Testis (tissue), 3 donors: ENCODE results near the gene RASSF8. TPM values are rescaled to one million over a fixed set of nuclear protein-coding genes. Genes with fewer than 3 reads are reported as not detected.

ENCODE experiments used
- DNase-seq: peaks from one replicate; pipeline ENCODE4 v3.0.0-alpha.2; 2019
- H3K27ac ChIP-seq, 2 donors: fragments of 200-600 bp; sonication (generic); one replicate each; pipeline ENCODE4 v1.5.1; 2019
- H3K27me3 ChIP-seq: fragments of 200-600 bp; sonication (generic); one replicate; pipeline ENCODE4 v1.5.1; 2019
- H3K36me3 ChIP-seq: fragments of 200-600 bp; sonication (generic); one replicate; pipeline ENCODE4 v1.5.1; 2017; ENCODE audit warnings: low read depth; ENCODE audit errors: missing control alignments
- H3K4me1 ChIP-seq: fragments of 200-600 bp; sonication (generic); one replicate; pipeline ENCODE4 v1.5.1; 2019
- H3K4me3 ChIP-seq, 2 donors: fragments of 200-600 bp; sonication (generic); one replicate each; pipeline ENCODE4 v1.5.1; 2017 to 2019
- H3K9me3 ChIP-seq: fragments of 200-600 bp; sonication (generic); one replicate; pipeline ENCODE4 v1.5.1; 2017
- CTCF ChIP-seq, 3 experiments: fragments of 450-650 bp in 2 of 3; fragments of 200-600 bp in 1 of 3; sonication (generic) in 1 of 3; IDR thresholded peaks; one replicate each; pipeline ENCODE4 v1.5.1; 2016 to 2019; ENCODE audit warnings: antibody characterized with exemption in 3 of 3, mild to moderate bottlenecking in 2 of 3, moderate library complexity in 1 of 3
- POLR2A ChIP-seq: fragments of 450-650 bp; IDR thresholded peaks from one replicate; pipeline ENCODE4 v1.6.1; 2017; ENCODE audit warnings: antibody characterized with exemption, mild to moderate bottlenecking, moderate library complexity
- WGBS, 2 donors: methylation state at CpG; one replicate each; pipeline ENCODE4 v1.1.5; 2018; 5-methylcytosine and 5-hydroxymethylcytosine counted together
- intact Hi-C: fragments of 100-400 bp; cut with DNase I; formaldehyde crosslinking; loops from one replicate; pipeline ENCODE4 v1.15.1; 2023; ENCODE audit warnings: low total_unique reads
- polyA plus RNA-seq: library from polyadenylated mRNA; stranded (reverse); fragments of 350-450 nt; fragmentation: Illumina TruSeq; extraction: RNeasy Lipid Tissue Mini Kit (QIAGEN cat#74804); gene quantifications from one replicate; pipeline ENCODE4 v1.2.3, GENCODE V29; 2014; ENCODE audit warnings: low read depth, low replicate concordance; ENCODE audit not compliant: insufficient read depth
- total RNA-seq, 2 donors: library from RNA; depleted of rRNA; stranded (reverse); fragments of >200 nt; gene quantifications; one replicate each; pipeline ENCODE4 v1.2.3, GENCODE V29; 2016

Gene RASSF8
- total and polyA plus RNA-seq, 3 donors from 2014 or later: 71.7 to 93.5 (median 90.0) TPM

- Histone ChIP-seq H3K27me3 (no peaks in the 10 kb centered on the region), H3K4me3 (no peak overlapping the region), H3K27ac (peak overlapping the region; percentile 14 to 93), H3K9me3 (no peaks in the 10 kb centered on the region), H3K36me3 (no peaks in the 10 kb centered on the region), H3K4me1 (peaks cover 17% of the 10 kb centered on the region)
- WGBS, 2 donors: 40 to 44% methylated on average over 4 of the region's 4 CpGs
- TF ChIP-seq POLR2A: no peak
- TF ChIP-seq CTCF (IDR thresholded peaks at IDR 0.05): no peak
- intact Hi-C loops: no loop called here
- no peak for DNase-seq
Observed at GRCh38 chr12:26120561-26121274, 162.2 kb downstream of the RASSF8 start.

GRCh38 chr12:26121323-26122060 is 163.0 kb downstream of the RASSF8 start:
- Histone ChIP-seq H3K36me3 (no peaks in the 10 kb centered on the region), H3K4me1 (peaks cover 15% of the 10 kb centered on the region), H3K9me3 (no peaks in the 10 kb centered on the region), H3K27ac (peak overlapping the region; percentile 74 to 93), H3K27me3 (no peaks in the 10 kb centered on the region), H3K4me3 (peak overlapping the region; percentile 73 to 82)
- TF ChIP-seq POLR2A: no peak
- TF ChIP-seq CTCF (IDR thresholded peaks at IDR 0.05): no peak
- intact Hi-C loops: no loop called here
- WGBS, 2 donors: 27 to 34% methylated on average over 15 of the region's 15 CpGs
- DNase-seq: no peak

GRCh38 chr12:26122061-26122680 is 163.7 kb downstream of the RASSF8 start:
- no peak for DNase-seq
- WGBS, 2 donors: 0 to 1% methylated on average over 10 to 70 of the region's 88 CpGs
- TF ChIP-seq CTCF (IDR thresholded peaks at IDR 0.05): no peak
- TF ChIP-seq POLR2A: no peak

GRCh38 chr12:26122681-26123481 is 164.4 kb downstream of the RASSF8 start:
- TF ChIP-seq POLR2A (no peak), CTCF (IDR thresholded peaks at IDR 0.05) (peak in 1 of 3 experiments; percentile 19)

More at GRCh38 chr12:26122061-26122680, 163.7 kb downstream of the RASSF8 start:
- Histone ChIP-seq H3K9me3 (no peaks in the 10 kb centered on the region), H3K27me3 (no peaks in the 10 kb centered on the region), H3K36me3 (no peaks in the 10 kb centered on the region), H3K27ac (peak overlapping the region; percentile 90 to 93), H3K4me3 (peak overlapping the region; percentile 73 to 82), H3K4me1 (peaks cover 19% of the 10 kb centered on the region)
- intact Hi-C loops: no loop called here

More at GRCh38 chr12:26122681-26123481, 164.4 kb downstream of the RASSF8 start:
- intact Hi-C loops: no loop called here
- Histone ChIP-seq H3K27ac (peak overlapping the region; percentile 90 to 93), H3K27me3 (no peaks in the 10 kb centered on the region), H3K9me3 (no peaks in the 10 kb centered on the region), H3K4me3 (peak overlapping the region; percentile 73 to 82), H3K36me3 (no peaks in the 10 kb centered on the region), H3K4me1 (peaks cover 19% of the 10 kb centered on the region)
- 1 to 2% methylated on average over 30 to 51 of the region's 69 CpGs for WGBS, 2 donors
- DNase-seq: peak; percentile 84
